GM10847 (cell line): Measurements from ENCODE around the gene NEDD4L.

Experiments used
- POLR2A ChIP-seq: IDR thresholded peaks from 2 replicates; pipeline ENCODE4 v1.6.1; 2011; ENCODE audit not compliant: insufficient read length; ENCODE audit errors: extremely low read depth

NEDD4L gene

GRCh38 chr18:58057291-58057965 lies 13.4 kb downstream of the NEDD4L start:
- TF ChIP-seq POLR2A, result no peak

DNA sequence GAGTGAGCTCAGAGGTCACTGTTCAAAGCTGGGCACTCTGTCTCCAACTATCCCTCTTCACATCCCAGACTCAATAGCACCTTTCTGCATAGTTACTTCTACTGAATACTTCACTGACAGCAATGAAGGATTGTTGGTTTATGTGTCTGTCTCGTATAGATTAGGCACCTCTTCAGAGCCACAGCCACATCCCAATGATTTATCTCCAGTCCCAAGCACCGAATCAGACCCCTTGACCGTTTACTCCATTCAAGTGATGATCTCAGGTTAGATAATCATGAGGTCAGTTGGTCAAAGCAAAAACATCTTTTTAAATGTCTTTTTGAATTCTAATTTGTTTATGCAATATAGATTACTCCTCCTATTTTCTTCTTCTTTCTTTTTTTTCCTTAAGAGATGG lies 14.7 kb downstream of the NEDD4L start:
- no peak for TF ChIP-seq POLR2A

- no peak for TF ChIP-seq POLR2A
Observed at GRCh38 chr18:58060254-58060653, 16.2 kb downstream of the NEDD4L start.

GRCh38 chr18:58061349-58061748 lies 17.3 kb downstream of the NEDD4L start:
- TF ChIP-seq POLR2A, result no peak

- no peak for TF ChIP-seq POLR2A
Observed at GRCh38 chr18:58064406-58064998, 20.5 kb downstream of the NEDD4L start.

DNA sequence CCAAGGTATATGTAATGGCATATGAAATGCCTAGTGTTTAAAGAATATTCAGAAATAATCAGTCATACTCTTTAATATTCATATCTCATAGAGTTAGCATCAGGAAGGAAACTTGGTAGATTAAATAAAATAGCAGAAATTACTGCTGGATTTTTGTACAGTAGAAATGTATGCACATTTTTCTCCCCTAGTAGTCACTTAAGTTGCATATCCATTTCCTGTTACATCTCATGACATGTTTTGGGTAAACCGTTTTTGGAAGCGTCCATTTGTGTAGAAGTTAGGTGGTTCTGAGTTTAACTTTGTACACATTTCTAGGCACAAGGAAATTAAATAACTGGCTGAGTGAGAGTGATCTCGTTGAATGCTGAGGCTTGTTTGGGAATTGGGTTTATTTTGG lies 21.9 kb downstream of the NEDD4L start:
- no peak for TF ChIP-seq POLR2A

GRCh38 chr18:58067601-58068000 lies 23.6 kb downstream of the NEDD4L start:
- no peak for TF ChIP-seq POLR2A

GRCh38 chr18:58069099-58069498 lies 25.1 kb downstream of the NEDD4L start:
- no peak for TF ChIP-seq POLR2A

DNA sequence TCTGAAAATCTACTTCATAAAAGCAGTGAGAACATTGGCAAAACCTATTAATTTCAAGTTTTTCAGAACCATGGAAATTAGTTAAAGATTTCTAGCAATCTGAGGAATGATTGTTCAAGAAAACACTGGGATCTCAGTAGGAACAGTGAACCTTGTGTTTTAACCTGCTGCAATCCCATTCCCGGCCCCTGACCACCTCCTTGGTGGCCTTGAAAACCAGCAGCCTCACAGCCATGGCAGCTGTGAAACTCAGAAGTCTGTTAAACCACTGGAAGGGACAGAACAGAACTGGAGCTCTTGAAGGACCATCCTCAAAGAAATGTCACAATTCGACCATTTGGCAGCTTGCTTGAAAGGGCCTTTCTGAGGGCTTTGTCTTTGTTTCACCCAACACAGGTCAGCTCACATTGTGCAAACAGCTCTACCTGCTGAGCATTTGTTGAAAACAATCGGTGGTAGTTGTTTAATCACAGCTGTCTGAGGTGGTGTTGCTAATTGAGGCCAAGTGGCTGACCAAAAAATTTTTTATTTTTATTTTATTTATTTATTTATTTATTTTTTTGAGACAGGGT lies 25.8 kb downstream of the NEDD4L start:
- no peak for TF ChIP-seq POLR2A

GRCh38 chr18:58076052-58076451 lies 32.0 kb downstream of the NEDD4L start:
- no peak for TF ChIP-seq POLR2A

- no peak for TF ChIP-seq POLR2A
Observed at GRCh38 chr18:58077329-58077728, 33.3 kb downstream of the NEDD4L start.

- TF ChIP-seq POLR2A, result no peak
Observed at GRCh38 chr18:58078889-58079573, 35.0 kb downstream of the NEDD4L start.

DNA sequence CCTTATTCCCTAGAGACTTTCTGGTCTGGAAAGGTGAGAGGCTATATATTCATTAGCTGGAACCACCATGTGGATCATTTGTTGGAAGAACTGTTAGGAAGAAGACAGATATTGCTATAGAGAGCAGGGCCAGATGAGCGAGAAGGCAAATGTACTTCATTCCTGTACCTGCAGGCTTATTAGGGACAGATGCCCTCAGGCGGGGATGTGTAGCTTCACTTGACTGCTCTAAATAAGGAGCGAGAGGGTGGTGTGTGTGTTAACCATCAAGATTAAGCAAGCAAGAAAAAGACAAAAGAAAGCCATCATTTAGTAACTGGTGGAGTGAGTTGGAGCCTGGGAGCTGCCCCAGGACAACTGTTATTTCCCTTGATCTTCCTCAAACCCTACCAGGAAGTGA lies 36.4 kb downstream of the NEDD4L start:
- no peak for TF ChIP-seq POLR2A

GRCh38 chr18:58087928-58088690 lies 44.1 kb downstream of the NEDD4L start:
- TF ChIP-seq POLR2A, result no peak

DNA sequence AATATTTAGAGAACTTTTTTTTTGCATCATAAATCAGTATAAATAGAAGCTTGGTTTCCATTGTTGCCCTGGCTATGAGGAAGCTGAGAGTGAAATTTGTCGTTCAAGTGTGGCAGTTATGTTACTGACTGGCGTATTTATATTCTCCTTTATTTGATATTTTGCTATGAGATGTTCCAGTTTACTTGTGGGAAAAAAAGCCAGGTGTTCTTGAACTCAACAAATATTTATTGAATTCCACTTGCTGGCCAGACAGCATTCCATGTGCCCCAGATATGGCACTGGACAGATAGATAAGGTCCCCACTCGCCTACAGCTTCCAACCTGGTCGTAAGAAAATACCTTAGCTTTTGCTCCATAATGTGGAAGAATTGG lies 44.7 kb downstream of the NEDD4L start:
- no peak for TF ChIP-seq POLR2A

- TF ChIP-seq POLR2A, result no peak
Observed at GRCh38 chr18:58091099-58091611, 47.1 kb downstream of the NEDD4L start.

GRCh38 chr18:58093311-58093803 lies 49.3 kb downstream of the NEDD4L start:
- no peak for TF ChIP-seq POLR2A
